Neutrophil (primary cell): Measurements from ENCODE around the gene GOLGA3.
"Not testable (repeated sequence)": the region's sequence is repeated elsewhere in the genome, so short reads cannot be mapped to it uniquely, and the experiment has no call there.

Experiments used
- H3K27ac ChIP-seq: fragments of 200-600 bp; sonication (generic); 2 replicates; pipeline ENCODE4 v1.5.1; 2016; ENCODE audit warnings: mild to moderate bottlenecking, moderate library complexity
- H3K27me3 ChIP-seq: fragments of 200-600 bp; sonication (generic); 2 replicates; pipeline ENCODE4 v1.6.0; 2016; ENCODE audit warnings: mild to moderate bottlenecking
- H3K36me3 ChIP-seq: fragments of 200-600 bp; sonication (generic); 2 replicates; pipeline ENCODE4 v1.5.1; 2017
- H3K4me1 ChIP-seq, 2 experiments: fragments of 200-600 bp in 1 of 2; sonication (generic) in 1 of 2; 1 replicate in 1 of 2; 2 replicates in 1 of 2; pipeline versions ENCODE4 v1.5.1 to v1.6.1; 2013 to 2016; ENCODE audit warnings: low read depth in 1 of 2, low read length in 1 of 2, mild to moderate bottlenecking in 1 of 2, moderate library complexity in 1 of 2; ENCODE audit not compliant: control insufficient read depth in 1 of 2, insufficient read depth in 1 of 2
- H3K4me3 ChIP-seq, 2 experiments: fragments of 200-600 bp in 1 of 2; sonication (generic) in 1 of 2; 1 replicate in 1 of 2; 2 replicates in 1 of 2; pipeline ENCODE4 v1.5.1; 2013 to 2016; ENCODE audit warnings: low read depth in 1 of 2, low read length in 1 of 2, mild to moderate bottlenecking in 1 of 2, moderate library complexity in 1 of 2
- H3K9me3 ChIP-seq: fragments of 200-600 bp; sonication (generic); 2 replicates; pipeline ENCODE4 v1.5.1; 2016
- TF ChIP-seq, protein P1 (sequence below): fragments of 200-600 bp; sonication (generic); IDR thresholded peaks from 2 replicates; pipeline ENCODE4 v1.5.1; 2016; ENCODE audit warnings: antibody characterized with exemption

The GOLGA3 gene

DNA sequence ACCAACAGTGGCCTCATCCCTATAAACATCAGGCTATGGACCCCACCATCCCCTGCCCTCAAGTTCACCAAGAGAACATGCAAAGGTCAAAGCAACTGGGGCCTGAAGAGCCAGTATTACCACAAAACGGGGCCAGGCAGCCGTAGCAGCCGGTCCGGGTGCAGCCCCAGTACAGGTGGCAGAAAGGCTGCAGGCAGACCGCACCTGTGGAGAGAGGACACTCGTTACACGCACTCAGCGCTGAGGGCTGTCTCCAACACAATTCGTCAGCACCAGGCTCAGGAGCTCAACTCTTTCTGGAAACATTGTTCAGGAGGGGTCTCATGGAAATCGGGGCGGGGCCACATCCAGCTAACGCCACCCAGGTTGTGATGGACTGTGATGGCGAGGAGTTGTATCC is 19.9 kb upstream of the GOLGA3 start:
- H3K4me3 ChIP-seq: no peak overlapping the region
- TF ChIP-seq, protein P1, sequence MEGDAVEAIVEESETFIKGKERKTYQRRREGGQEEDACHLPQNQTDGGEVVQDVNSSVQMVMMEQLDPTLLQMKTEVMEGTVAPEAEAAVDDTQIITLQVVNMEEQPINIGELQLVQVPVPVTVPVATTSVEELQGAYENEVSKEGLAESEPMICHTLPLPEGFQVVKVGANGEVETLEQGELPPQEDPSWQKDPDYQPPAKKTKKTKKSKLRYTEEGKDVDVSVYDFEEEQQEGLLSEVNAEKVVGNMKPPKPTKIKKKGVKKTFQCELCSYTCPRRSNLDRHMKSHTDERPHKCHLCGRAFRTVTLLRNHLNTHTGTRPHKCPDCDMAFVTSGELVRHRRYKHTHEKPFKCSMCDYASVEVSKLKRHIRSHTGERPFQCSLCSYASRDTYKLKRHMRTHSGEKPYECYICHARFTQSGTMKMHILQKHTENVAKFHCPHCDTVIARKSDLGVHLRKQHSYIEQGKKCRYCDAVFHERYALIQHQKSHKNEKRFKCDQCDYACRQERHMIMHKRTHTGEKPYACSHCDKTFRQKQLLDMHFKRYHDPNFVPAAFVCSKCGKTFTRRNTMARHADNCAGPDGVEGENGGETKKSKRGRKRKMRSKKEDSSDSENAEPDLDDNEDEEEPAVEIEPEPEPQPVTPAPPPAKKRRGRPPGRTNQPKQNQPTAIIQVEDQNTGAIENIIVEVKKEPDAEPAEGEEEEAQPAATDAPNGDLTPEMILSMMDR: no peak
- H3K36me3 ChIP-seq: peaks cover 98% of the 10 kb centered on the region
- no peaks in the 10 kb centered on the region for H3K4me1 ChIP-seq
- H3K9me3 ChIP-seq: no peaks in the 10 kb centered on the region
- no peak overlapping the region for H3K27ac ChIP-seq
- no peaks in the 10 kb centered on the region for H3K27me3 ChIP-seq

DNA sequence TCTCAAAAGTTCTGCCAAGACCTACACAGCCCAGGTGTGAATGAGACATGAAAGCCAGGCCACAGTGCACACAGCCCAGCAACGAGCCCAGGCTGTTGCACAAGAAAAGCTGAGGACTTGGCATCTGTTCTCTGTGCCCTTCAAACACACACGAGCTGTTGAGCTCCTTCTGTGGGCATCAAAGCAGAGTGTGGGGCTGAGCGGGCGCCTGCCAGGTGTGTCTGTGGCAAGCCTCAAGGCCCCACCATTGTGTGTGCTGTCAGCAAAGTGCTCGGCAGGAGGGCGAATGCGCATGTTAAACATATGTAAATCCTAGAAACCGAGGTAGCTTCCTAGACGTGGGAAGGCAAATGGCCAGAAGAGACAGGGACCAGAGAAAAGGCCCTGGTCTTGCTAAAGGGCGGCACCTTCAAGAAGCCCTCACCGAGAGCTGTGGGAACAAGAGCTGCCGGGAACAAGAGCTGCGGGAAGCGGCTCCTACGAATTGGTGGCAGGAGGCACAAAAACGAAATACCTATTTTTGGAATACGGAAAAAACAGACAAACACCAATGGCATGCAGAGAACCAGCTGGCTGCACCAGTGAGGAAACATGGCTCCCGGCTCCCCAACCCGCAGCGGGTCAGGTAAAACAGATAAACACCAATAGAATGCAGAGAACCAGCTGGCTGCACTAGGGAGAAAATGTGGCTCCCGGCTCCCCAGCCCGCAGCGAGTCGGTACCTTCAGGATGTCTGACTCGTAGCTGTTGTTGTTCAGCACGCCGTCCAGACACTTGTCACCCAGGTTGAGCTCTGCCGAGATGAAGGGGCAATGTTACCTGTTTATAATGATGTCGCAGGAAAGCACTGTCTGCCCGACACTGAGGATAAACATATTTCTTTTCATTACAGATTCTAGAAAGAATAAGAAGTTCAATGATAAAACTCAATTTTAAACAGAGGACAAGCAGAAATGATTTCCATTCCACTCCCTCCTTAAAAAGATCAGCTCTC is 19.0 kb upstream of the GOLGA3 start:
- Histone ChIP-seq H3K36me3 (peaks cover 98% of the 10 kb centered on the region), H3K4me1 (no peaks in the 10 kb centered on the region), H3K4me3 (no peak overlapping the region), H3K27ac (no peak overlapping the region), H3K27me3 (no peaks in the 10 kb centered on the region), H3K9me3 (no peaks in the 10 kb centered on the region)
- TF ChIP-seq, protein P1: no peak

DNA sequence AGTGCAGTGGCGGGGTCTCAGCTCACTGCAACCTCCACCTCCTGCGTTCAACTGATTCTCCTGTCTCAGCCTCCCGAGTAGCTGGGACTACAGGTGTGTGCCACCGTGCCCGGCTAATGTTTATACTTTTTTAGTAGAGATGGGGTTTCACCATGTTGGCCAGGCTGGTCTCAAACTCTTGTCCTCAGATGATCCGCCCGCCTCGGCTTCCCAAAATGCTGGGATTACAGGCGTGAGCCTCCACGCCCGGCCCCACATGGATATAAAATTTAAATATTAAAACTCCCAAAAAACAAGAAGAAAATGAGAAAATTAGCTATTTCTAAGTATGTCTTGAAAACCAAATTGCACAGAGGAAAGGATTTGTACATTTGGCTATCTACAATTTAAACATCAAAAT is 16.0 kb upstream of the GOLGA3 start:
- not testable (repeated sequence) for H3K9me3 ChIP-seq, H3K27me3 ChIP-seq, H3K4me1 ChIP-seq, H3K4me3 ChIP-seq, H3K27ac ChIP-seq
- H3K36me3 ChIP-seq: peaks cover 98% of the 10 kb centered on the region

DNA sequence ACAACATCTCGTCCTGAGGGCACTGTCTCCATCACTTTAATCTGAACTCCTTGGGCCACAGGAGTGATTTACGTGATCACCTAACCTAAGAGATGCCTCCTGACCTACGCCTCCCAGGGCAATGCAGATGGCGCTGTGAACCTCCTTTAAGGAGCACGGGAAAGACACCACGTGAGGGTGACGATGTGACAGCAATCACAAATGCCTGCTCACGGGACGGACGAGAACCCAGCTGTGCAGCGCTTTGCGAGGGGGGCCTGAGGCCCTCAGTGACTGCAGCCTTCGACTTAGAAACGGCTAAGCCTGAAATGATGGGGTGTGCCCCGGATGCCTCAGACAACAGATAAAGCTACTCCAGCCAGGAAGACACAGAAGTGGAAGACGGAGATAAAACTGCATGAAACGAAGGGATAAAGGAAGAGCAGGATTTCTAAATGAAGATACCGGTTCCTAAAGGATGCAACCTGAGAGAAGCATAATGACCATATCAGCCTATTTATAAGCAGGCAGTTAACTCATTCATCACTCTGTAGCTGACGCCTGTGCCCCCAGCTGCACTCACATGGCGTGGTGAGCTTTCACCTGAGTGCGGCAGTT is 13.9 kb upstream of the GOLGA3 start:
- H3K36me3 ChIP-seq: peaks cover 98% of the 10 kb centered on the region
- no peak overlapping the region for H3K4me3 ChIP-seq
- TF ChIP-seq, protein P1: no peak
- no peaks in the 10 kb centered on the region for H3K27me3 ChIP-seq
- H3K9me3 ChIP-seq: no peaks in the 10 kb centered on the region
- H3K4me1 ChIP-seq: no peaks in the 10 kb centered on the region
- H3K27ac ChIP-seq: no peak overlapping the region

DNA sequence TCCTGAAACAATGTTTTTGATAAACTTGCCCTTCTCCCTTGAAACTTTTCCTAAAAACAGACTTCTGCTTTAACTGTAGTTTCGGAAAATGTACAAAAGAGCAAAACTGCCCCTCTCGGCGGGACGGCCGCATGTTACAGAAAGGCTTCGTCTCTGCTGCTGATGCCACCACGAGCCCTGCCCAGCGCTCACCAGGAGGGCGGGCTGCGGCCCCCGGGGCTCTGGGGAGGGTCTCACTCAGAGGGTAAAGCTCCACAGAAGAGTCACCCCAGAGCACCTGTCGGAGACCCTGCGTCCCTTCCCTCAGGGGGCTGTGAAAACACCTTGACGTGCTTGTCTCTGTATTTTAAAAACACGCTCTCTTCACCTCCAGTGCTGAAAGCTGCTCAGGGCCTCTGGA is 12.5 kb upstream of the GOLGA3 start:
- no peaks in the 10 kb centered on the region for H3K4me1 ChIP-seq
- H3K36me3 ChIP-seq: peaks cover 98% of the 10 kb centered on the region
- no peaks in the 10 kb centered on the region for H3K27me3 ChIP-seq
- no peaks in the 10 kb centered on the region for H3K9me3 ChIP-seq
- TF ChIP-seq, protein P1: no peak
- no peak overlapping the region for H3K4me3 ChIP-seq
- no peak overlapping the region for H3K27ac ChIP-seq

DNA sequence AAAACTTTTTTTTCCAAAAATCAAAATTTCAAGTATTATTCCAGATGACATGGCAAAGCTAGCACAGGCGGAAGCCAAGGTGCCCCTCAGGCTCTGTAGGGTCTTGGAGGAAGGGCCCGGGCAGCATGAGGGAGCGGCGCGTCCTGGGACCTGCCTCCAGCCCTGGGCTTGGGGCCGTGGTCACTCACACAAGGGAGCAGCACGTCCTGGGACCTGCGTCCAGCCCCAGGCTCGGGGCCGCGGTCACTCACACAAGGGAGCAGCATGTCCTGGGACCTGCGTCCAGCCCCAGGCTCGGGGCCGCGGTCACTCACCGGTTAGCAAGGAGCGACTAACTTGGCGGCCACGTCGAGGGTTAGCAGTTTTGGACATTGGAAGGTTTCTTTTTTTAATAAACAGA is 11.9 kb upstream of the GOLGA3 start:
- Histone ChIP-seq H3K4me1 (no peaks in the 10 kb centered on the region), H3K9me3 (no peaks in the 10 kb centered on the region), H3K4me3 (no peak overlapping the region), H3K36me3 (peaks cover 96% of the 10 kb centered on the region), H3K27me3 (no peaks in the 10 kb centered on the region), H3K27ac (no peak overlapping the region)
- TF ChIP-seq, protein P1: no peak
